Neuronal stem cell (in vitro differentiated cells): ENCODE results near the gene CZIB. TPM values are rescaled to one million over a fixed set of nuclear protein-coding genes. Genes with fewer than 3 reads are reported as not detected.

ENCODE experiments used
- DNase-seq: peaks from one replicate; pipeline ENCODE4 v3.0.0-alpha.2; 2013; ENCODE audit warnings: low spot score
- H2AFZ ChIP-seq: one replicate; pipeline ENCODE4 v1.6.1; 2013; ENCODE audit warnings: mild to moderate bottlenecking, low read length, inconsistent platforms
- H2AK5ac ChIP-seq: 2 replicates; pipeline ENCODE4 v1.6.1; 2013; ENCODE audit warnings: low read depth, mild to moderate bottlenecking, inconsistent platforms, low read length, moderate library complexity, mixed read lengths
- H2BK120ac ChIP-seq: 2 replicates; pipeline ENCODE4 v1.6.1; 2013; ENCODE audit warnings: low read depth, mild to moderate bottlenecking, inconsistent platforms, low read length, moderate library complexity, mixed read lengths
- H2BK12ac ChIP-seq: one replicate; pipeline ENCODE4 v1.6.1; 2013; ENCODE audit warnings: low read length, inconsistent platforms
- H2BK15ac ChIP-seq: 2 replicates; pipeline ENCODE4 v1.6.1; 2013; ENCODE audit warnings: mild to moderate bottlenecking, low read length, inconsistent platforms, mixed read lengths
- H2BK5ac ChIP-seq: one replicate; pipeline ENCODE4 v1.6.1; 2013; ENCODE audit warnings: inconsistent platforms, mild to moderate bottlenecking, low read length, moderate library complexity
- H3K14ac ChIP-seq: one replicate; pipeline ENCODE4 v1.6.1; 2013; ENCODE audit warnings: low read length, inconsistent platforms
- H3K18ac ChIP-seq: 2 replicates; pipeline ENCODE4 v1.6.1; 2013; ENCODE audit warnings: low read length, inconsistent platforms
- H3K23ac ChIP-seq: 2 replicates; pipeline ENCODE4 v1.6.1; 2013; ENCODE audit warnings: low read depth, mild to moderate bottlenecking, mixed read lengths, low read length, inconsistent platforms; ENCODE audit not compliant: poor library complexity
- H3K27ac ChIP-seq: replicated peaks from 3 replicates; pipeline ENCODE4 v1.5.1; 2013; ENCODE audit warnings: low read length, inconsistent platforms
- H3K27me3 ChIP-seq, 3 experiments: 2 replicates each; pipeline ENCODE4 v1.6.1; 2013; ENCODE audit warnings: low read length in 3 of 3, mild to moderate bottlenecking in 2 of 3, inconsistent platforms in 1 of 3, low read depth in 1 of 3, mixed read lengths in 1 of 3, moderate library complexity in 1 of 3; ENCODE audit not compliant: control insufficient read depth in 3 of 3, insufficient read depth in 3 of 3
- H3K36me3 ChIP-seq, 2 donors: replicated peaks in 1 of 2; 2 replicates each; pipeline ENCODE4 v1.6.1; 2013; ENCODE audit warnings: low read length in 2 of 2; ENCODE audit not compliant: control insufficient read depth in 2 of 2, insufficient read depth in 2 of 2
- H3K4ac ChIP-seq: 2 replicates; pipeline ENCODE4 v1.6.1; 2013; ENCODE audit warnings: inconsistent platforms, mild to moderate bottlenecking, low read length, moderate library complexity
- H3K4me1 ChIP-seq, 2 donors: 1 replicate in 1 of 2; 2 replicates in 1 of 2; pipeline ENCODE4 v1.6.1; 2013; ENCODE audit warnings: low read length in 2 of 2, low read depth in 1 of 2; ENCODE audit not compliant: control insufficient read depth in 2 of 2, insufficient read depth in 1 of 2
- H3K4me2 ChIP-seq: one replicate; pipeline ENCODE4 v1.6.1; 2013; ENCODE audit warnings: mild to moderate bottlenecking, low read length, inconsistent platforms; ENCODE audit not compliant: insufficient read depth, poor library complexity, severe bottlenecking
- H3K4me3 ChIP-seq, 2 donors: 2 replicates each; pipeline ENCODE4 v1.5.1; 2013; ENCODE audit warnings: low read length in 2 of 2, mild to moderate bottlenecking in 2 of 2, inconsistent platforms in 1 of 2, moderate library complexity in 1 of 2
- H3K79me1 ChIP-seq: one replicate; pipeline ENCODE4 v1.6.1; 2013; ENCODE audit warnings: low read depth, mild to moderate bottlenecking, inconsistent platforms, low read length, moderate library complexity
- H3K9ac ChIP-seq: one replicate; pipeline ENCODE4 v1.6.1; 2013; ENCODE audit warnings: mild to moderate bottlenecking, low read depth, low read length, inconsistent platforms; ENCODE audit not compliant: poor library complexity
- H3K9me3 ChIP-seq, 2 donors: replicated peaks in 1 of 2; 2 replicates each; pipeline versions ENCODE3 to v1.6.1; 2013; ENCODE audit warnings: low read length in 2 of 2, mild to moderate bottlenecking in 2 of 2, inconsistent platforms in 1 of 2, low read depth in 1 of 2, mixed read lengths in 1 of 2, moderate library complexity in 1 of 2; ENCODE audit not compliant: control insufficient read depth in 2 of 2, insufficient read depth in 1 of 2
- H4K8ac ChIP-seq: one replicate; pipeline ENCODE4 v1.6.1; 2013; ENCODE audit warnings: low read depth, mild to moderate bottlenecking, inconsistent platforms, low read length, moderate library complexity
- H4K91ac ChIP-seq: one replicate; pipeline ENCODE4 v1.6.1; 2013; ENCODE audit warnings: low read length, low read depth, mild to moderate bottlenecking, inconsistent platforms; ENCODE audit not compliant: poor library complexity
- WGBS, 2 donors: extraction: QIAGEN DNeasy Blood & Tissue Kit; methylation state at CpG; one replicate each; pipeline ENCODE4 v1.1.7; 2013; ENCODE audit warnings: missing lambda C conversion rate in 2 of 2, mixed read lengths in 1 of 2; ENCODE audit not compliant: insufficient read length in 2 of 2, insufficient replicate concordance in 1 of 2; ENCODE audit errors: extremely low coverage in 2 of 2; 5-methylcytosine and 5-hydroxymethylcytosine counted together
- polyA plus RNA-seq, 2 experiments: library from polyadenylated mRNA; stranded (reverse); fragments of 200-250 nt; gene quantifications; one replicate each; pipeline ENCODE4 v1.2.3, GENCODE V29; 2013

The CZIB gene
- polyA plus RNA-seq (2013, experiment 1 of 2) = 86.8 TPM
- 85.5 TPM for polyA plus RNA-seq (2013, experiment 2 of 2)

- Histone ChIP-seq H3K4me1 (peaks cover 6 to 8% of the 10 kb centered on the region in 2 donors), H2BK15ac (peak within 1 kb of the TSS; percentile 88), H3K27ac (peak within 1 kb of the TSS; percentile 95), H3K27me3 (no peaks in the 10 kb centered on the region), H2BK120ac (no peak within 1 kb of the TSS), H2AK5ac (peak within 1 kb of the TSS; percentile 83), H4K8ac (peak within 1 kb of the TSS; percentile 98), H3K4ac (peak within 1 kb of the TSS; percentile 38), H2BK5ac (peak within 1 kb of the TSS; percentile 98), H3K9me3 (no peaks in the 10 kb centered on the region), H3K4me3 (peak within 1 kb of the TSS; percentile 91 to 98), H3K14ac (peak within 1 kb of the TSS; percentile 98), H2BK12ac (no peak within 1 kb of the TSS), H3K36me3 (peaks cover 14 to 36% of the 10 kb centered on the region in 2 donors), H3K4me2 (peak within 1 kb of the TSS; percentile 76), H2AFZ (peak within 1 kb of the TSS; percentile 99), H3K18ac (peak within 1 kb of the TSS; percentile 99), H4K91ac (peak within 1 kb of the TSS; percentile 56), H3K23ac (peak within 1 kb of the TSS; percentile 99), H3K79me1 (peaks cover 5% of the 10 kb centered on the region), H3K9ac (peak within 1 kb of the TSS; percentile 97)
- WGBS, 2 donors = no CpG with 5 or more reads among the region's 61 CpGs
- peak; percentile 86 for DNase-seq
Observed at GRCh38 chr1:53220171-53220961, at the start of gene CZIB. Gene CZIB (minus strand): TSS chr1:53220634. CDS start chr1:53220575, 59 bp downstream.

- Histone ChIP-seq H3K27ac (no peak overlapping the region), H2AFZ (no peak overlapping the region), H3K4me2 (no peak overlapping the region), H3K79me1 (no peaks in the 10 kb centered on the region), H3K4me1 (no peaks in the 10 kb centered on the region), H3K4me3 (no peak overlapping the region), H2AK5ac (no peak overlapping the region), H3K18ac (no peak overlapping the region), H2BK5ac (no peak overlapping the region), H3K9ac (no peak overlapping the region), H4K91ac (no peak overlapping the region), H2BK120ac (no peak overlapping the region), H2BK15ac (no peak overlapping the region), H3K14ac (no peak overlapping the region), H3K36me3 (peaks cover 69 to 95% of the 10 kb centered on the region in 2 donors), H4K8ac (no peak overlapping the region), H3K9me3 (peaks cover 0 to 9% of the 10 kb centered on the region in 2 donors), H3K4ac (no peak overlapping the region), H3K27me3 (no peaks in the 10 kb centered on the region), H2BK12ac (no peak overlapping the region), H3K23ac (no peak overlapping the region)
- no CpG with 5 or more reads among the region's 1 CpG for WGBS, 2 donors
- no peak for DNase-seq
Observed at GRCh38 chr1:53270107-53270506, 49.7 kb upstream of the CZIB start.

- H3K36me3 ChIP-seq = peaks cover 74 to 96% of the 10 kb centered on the region in 2 donors
Observed at GRCh38 chr1:53267761-53268160, 47.3 kb upstream of the CZIB start.

GRCh38 chr1:53266038-53266437, 45.6 kb upstream of the CZIB start:
- Histone ChIP-seq H3K4me3 (no peak overlapping the region), H3K36me3 (peaks cover 75 to 96% of the 10 kb centered on the region in 2 donors), H3K79me1 (no peaks in the 10 kb centered on the region), H3K27me3 (no peaks in the 10 kb centered on the region), H3K4me1 (no peaks in the 10 kb centered on the region), H3K23ac (no peak overlapping the region), H2BK120ac (no peak overlapping the region), H3K18ac (no peak overlapping the region), H2BK12ac (no peak overlapping the region), H2AFZ (no peak overlapping the region), H2AK5ac (no peak overlapping the region), H3K4me2 (no peak overlapping the region), H4K8ac (no peak overlapping the region), H2BK15ac (no peak overlapping the region), H2BK5ac (no peak overlapping the region), H3K4ac (no peak overlapping the region), H3K27ac (no peak overlapping the region), H3K9ac (no peak overlapping the region), H3K14ac (no peak overlapping the region), H4K91ac (no peak overlapping the region), H3K9me3 (peaks cover 0 to 5% of the 10 kb centered on the region in 2 donors)
- no peak for DNase-seq

More at GRCh38 chr1:53267761-53268160, 47.3 kb upstream of the CZIB start:
- Histone ChIP-seq H2BK120ac (no peak overlapping the region), H2AFZ (no peak overlapping the region), H3K27me3 (no peaks in the 10 kb centered on the region), H3K4me1 (no peaks in the 10 kb centered on the region), H4K91ac (no peak overlapping the region), H3K18ac (no peak overlapping the region), H3K14ac (no peak overlapping the region), H3K4me3 (peak overlapping the region in 1 of 2 donors; percentile 30), H4K8ac (no peak overlapping the region), H3K9ac (no peak overlapping the region), H3K4me2 (no peak overlapping the region), H3K9me3 (peaks cover 0 to 9% of the 10 kb centered on the region in 2 donors), H3K4ac (no peak overlapping the region), H2BK5ac (no peak overlapping the region), H3K79me1 (no peaks in the 10 kb centered on the region), H2AK5ac (no peak overlapping the region), H2BK15ac (no peak overlapping the region), H3K23ac (no peak overlapping the region), H2BK12ac (no peak overlapping the region), H3K27ac (no peak overlapping the region)
- no peak for DNase-seq
